H1 (cell line): Measurements from ENCODE around the gene MACROD2. TPM values are rescaled to one million over a fixed set of nuclear protein-coding genes. Genes with fewer than 3 reads are reported as not detected.

ENCODE experiments used
- CTCF ChIA-PET: fragments of 300-600 bp; sonication (Branson Sonifier 250); formaldehyde crosslinking; loops from one replicate; lab custom pipeline; 2021; ENCODE audit not compliant: partially characterized antibody; lab: Charles Lee
- POLR2A ChIA-PET: fragments of 300-600 bp; sonication (Branson Sonifier 250); formaldehyde crosslinking; loops from one replicate; lab custom pipeline; 2021; ENCODE audit warnings: inconsistent platforms; ENCODE audit not compliant: partially characterized antibody; lab: Charles Lee
- DNase-seq, 2 experiments: peaks; one replicate each; pipeline versions ENCODE4 v3.0.0 to v3.0.0-alpha.2; 2010 to 2022; ENCODE audit warnings: low spot score in 2 of 2, low read depth in 1 of 2, mixed read lengths in 1 of 2
- FAIRE-seq: peaks from 2 replicates; lab custom pipeline; 2011; peaks lifted over from hg19 to GRCh38; lab: Jason Lieb, UNC
- H2AFZ ChIP-seq: 2 replicates; pipeline ENCODE4 v1.8.1; 2012; ENCODE audit warnings: low read length, inconsistent platforms
- H2AK5ac ChIP-seq: 2 replicates; pipeline ENCODE4 v1.6.1; 2013; ENCODE audit warnings: low read depth, low read length
- H2BK120ac ChIP-seq: replicated peaks from 2 replicates; pipeline ENCODE3; 2013; ENCODE audit warnings: low read depth, low read length, inconsistent platforms
- H2BK12ac ChIP-seq: 2 replicates; pipeline ENCODE4 v1.6.1; 2013; ENCODE audit warnings: low read depth, low read length
- H2BK15ac ChIP-seq: 2 replicates; pipeline ENCODE4 v1.6.1; 2013; ENCODE audit warnings: low read length
- H2BK20ac ChIP-seq: 2 replicates; pipeline ENCODE4 v1.6.1; 2013; ENCODE audit warnings: low read length
- H2BK5ac ChIP-seq: 2 replicates; pipeline ENCODE4 v1.6.1; 2013; ENCODE audit warnings: low read depth, low read length
- H3K14ac ChIP-seq: 2 replicates; pipeline ENCODE4 v1.6.1; 2013; ENCODE audit warnings: inconsistent platforms; ENCODE audit not compliant: insufficient read length
- H3K18ac ChIP-seq: 2 replicates; pipeline ENCODE4 v1.6.1; 2013; ENCODE audit warnings: low read length; ENCODE audit errors: extremely low read depth
- H3K23ac ChIP-seq: 2 replicates; pipeline ENCODE4 v1.6.1; 2013; ENCODE audit warnings: inconsistent platforms; ENCODE audit not compliant: insufficient read length
- H3K23me2 ChIP-seq: 2 replicates; pipeline ENCODE4 v1.6.1; 2013; ENCODE audit warnings: low read depth, low read length
- H3K27ac ChIP-seq: 2 replicates; pipeline ENCODE4 v1.6.1; 2011; ENCODE audit warnings: low read depth, low read length, inconsistent platforms
- H3K27me3 ChIP-seq, 4 experiments: replicated peaks in 1 of 4; 1 replicate in 1 of 4; 2 replicates in 3 of 4; pipeline versions ENCODE4 v1.6.1 to v1.8.1; 2011 to 2013; ENCODE audit warnings: low read length in 3 of 4, mild to moderate bottlenecking in 3 of 4, inconsistent platforms in 2 of 4, mixed read lengths in 2 of 4, moderate library complexity in 1 of 4; ENCODE audit not compliant: control insufficient read depth in 3 of 4, insufficient read depth in 3 of 4; ENCODE audit errors: extremely low read depth in 1 of 4
- H3K36me3 ChIP-seq, 4 experiments: 2 replicates each; pipeline versions ENCODE4 v1.6.1 to v1.8.1; 2011 to 2013; ENCODE audit warnings: mild to moderate bottlenecking in 4 of 4, low read length in 3 of 4, moderate library complexity in 2 of 4, control low read depth in 1 of 4, inconsistent platforms in 1 of 4; ENCODE audit not compliant: insufficient read depth in 4 of 4, control insufficient read depth in 2 of 4
- H3K4ac ChIP-seq: replicated peaks from 2 replicates; pipeline ENCODE3; 2013; ENCODE audit warnings: low read length, low read depth, mixed read lengths, inconsistent platforms; ENCODE audit not compliant: insufficient read length
- H3K4me1 ChIP-seq, 4 experiments: replicated peaks in 1 of 4; 1 replicate in 1 of 4; 2 replicates in 3 of 4; pipeline versions ENCODE4 v1.6.1 to v1.8.1; 2011 to 2013; ENCODE audit warnings: low read length in 3 of 4, inconsistent platforms in 2 of 4, mixed read lengths in 1 of 4; ENCODE audit not compliant: insufficient read depth in 4 of 4, control insufficient read depth in 3 of 4
- H3K4me2 ChIP-seq, 2 experiments: 2 replicates each; pipeline versions ENCODE4 v1.6.1 to v1.8.1; 2011 to 2013; ENCODE audit warnings: low read depth in 2 of 2, low read length in 2 of 2, control low read depth in 1 of 2, inconsistent platforms in 1 of 2, mild to moderate bottlenecking in 1 of 2; ENCODE audit not compliant: insufficient read depth in 1 of 2
- H3K4me3 ChIP-seq, 4 experiments: fragments of 200-600, 300-600 bp in 1 of 4; sonication (generic), shearing (Covaris generic), sonication (Bioruptor Twin) in 1 of 4; 2 replicates each; pipeline versions ENCODE4 v1.5.1 to v1.8.1; 2011 to 2016; ENCODE audit warnings: low read length in 4 of 4, low read depth in 3 of 4, control low read depth in 2 of 4, inconsistent platforms in 2 of 4, mild to moderate bottlenecking in 2 of 4, mixed read lengths in 1 of 4, moderate library complexity in 1 of 4; ENCODE audit not compliant: insufficient read depth in 2 of 4; ENCODE audit errors: extremely low read depth in 1 of 4
- H3K56ac ChIP-seq: replicated peaks from 2 replicates; pipeline ENCODE3; 2013; ENCODE audit warnings: low read depth, mild to moderate bottlenecking, mixed read lengths, low read length, inconsistent platforms; ENCODE audit not compliant: insufficient read length
- H3K79me1 ChIP-seq: 2 replicates; pipeline ENCODE4 v1.6.1; 2013; ENCODE audit warnings: low read depth, low read length, control low read depth
- H3K79me2 ChIP-seq, 2 experiments: 2 replicates each; pipeline versions ENCODE4 v1.6.1 to v1.8.1; 2012 to 2013; ENCODE audit warnings: low read length in 2 of 2, mild to moderate bottlenecking in 2 of 2, inconsistent platforms in 1 of 2; ENCODE audit not compliant: insufficient read depth in 2 of 2, control insufficient read depth in 1 of 2
- H3K9ac ChIP-seq, 4 experiments: replicated peaks in 1 of 4; 1 replicate in 1 of 4; 2 replicates in 3 of 4; pipeline versions ENCODE4 v1.6.1 to v1.8.1; 2011 to 2013; ENCODE audit warnings: low read depth in 3 of 4, low read length in 3 of 4, control low read depth in 2 of 4, mild to moderate bottlenecking in 2 of 4, moderate library complexity in 2 of 4, inconsistent platforms in 1 of 4; ENCODE audit errors: extremely low read depth in 1 of 4
- H3K9me3 ChIP-seq, 2 experiments: 2 replicates each; pipeline versions ENCODE4 v1.6.1 to v1.8.1; 2012 to 2013; ENCODE audit warnings: mild to moderate bottlenecking in 2 of 2, moderate library complexity in 2 of 2, control low read depth in 1 of 2, inconsistent platforms in 1 of 2, low read depth in 1 of 2, low read length in 1 of 2, mixed read lengths in 1 of 2; ENCODE audit not compliant: insufficient read depth in 2 of 2
- H4K20me1 ChIP-seq, 2 experiments: replicated peaks in 1 of 2; 2 replicates each; pipeline versions ENCODE3 to v1.8.1; 2011 to 2013; ENCODE audit warnings: inconsistent platforms in 2 of 2, low read length in 2 of 2, mild to moderate bottlenecking in 1 of 2; ENCODE audit not compliant: insufficient read depth in 2 of 2, control insufficient read depth in 1 of 2
- H4K5ac ChIP-seq: 2 replicates; pipeline ENCODE4 v1.6.1; 2013; ENCODE audit warnings: low read length, low read depth, mixed read lengths, inconsistent platforms; ENCODE audit not compliant: insufficient read length
- H4K8ac ChIP-seq: 2 replicates; pipeline ENCODE4 v1.8.0; 2013; ENCODE audit warnings: mild to moderate bottlenecking, moderate library complexity, low read length, inconsistent platforms; ENCODE audit not compliant: insufficient read depth; ENCODE audit errors: extremely low read depth
- H4K91ac ChIP-seq: replicated peaks from 2 replicates; pipeline ENCODE3; 2013; ENCODE audit warnings: low read length, mixed read lengths, inconsistent platforms; ENCODE audit not compliant: insufficient read length
- CTCF ChIP-seq, 3 experiments: IDR thresholded peaks; 1 replicate in 2 of 3; 2 replicates in 1 of 3; pipeline versions ENCODE4 v1.5.1 to v1.6.1; 2011; ENCODE audit warnings: low read length in 3 of 3, mild to moderate bottlenecking in 3 of 3, inconsistent platforms in 2 of 3, low read depth in 1 of 3, moderate library complexity in 1 of 3; ENCODE audit not compliant: insufficient read depth in 1 of 3; ENCODE audit errors: control extremely low read depth in 1 of 3
- JUN ChIP-seq: IDR thresholded peaks from 2 replicates; pipeline ENCODE4 v1.6.1; 2011; ENCODE audit warnings: low read depth, mild to moderate bottlenecking, improper control_type of control experiment, low read length
- MAFK ChIP-seq: IDR thresholded peaks from 2 replicates; pipeline ENCODE4 v1.6.1; 2012; ENCODE audit warnings: low read depth, mild to moderate bottlenecking, improper control_type of control experiment, low read length
- NRF1 ChIP-seq: IDR thresholded peaks from 2 replicates; pipeline ENCODE4 v1.6.1; 2011; ENCODE audit warnings: mild to moderate bottlenecking, low read depth, low read length, improper control_type of control experiment
- RAD21 ChIP-seq, 2 experiments: IDR thresholded peaks in 1 of 2; conservative IDR thresholded peaks in 1 of 2; 2 replicates each; pipeline ENCODE4 v1.6.1; 2011; ENCODE audit warnings: low read depth in 2 of 2, low read length in 2 of 2, improper control_type of control experiment in 1 of 2, inconsistent platforms in 1 of 2, mild to moderate bottlenecking in 1 of 2, moderate library complexity in 1 of 2
- RXRA ChIP-seq: IDR thresholded peaks from 2 replicates; pipeline ENCODE4 v1.6.1; 2011; ENCODE audit warnings: low read depth, mild to moderate bottlenecking, low read length, moderate library complexity; ENCODE audit not compliant: insufficient read depth
- SAP30 ChIP-seq: fragments of 300-600 bp; sonication (generic); IDR thresholded peaks from 2 replicates; pipeline ENCODE4 v1.7.1; 2012; ENCODE audit warnings: low read length, moderate library complexity, mild to moderate bottlenecking, inconsistent platforms; ENCODE audit not compliant: insufficient read depth, insufficient replicate concordance
- SP1 ChIP-seq: IDR thresholded peaks from 2 replicates; pipeline ENCODE4 v1.6.1; 2011; ENCODE audit warnings: low read depth, low read length
- SUZ12 ChIP-seq: fragments of 200-600 bp; sonication (generic); IDR thresholded peaks from 2 replicates; pipeline ENCODE4 v1.6.1; 2012; ENCODE audit warnings: mild to moderate bottlenecking, inconsistent platforms, low read length, moderate library complexity, mixed read lengths
- TBP ChIP-seq: IDR thresholded peaks from 2 replicates; pipeline ENCODE4 v1.6.1; 2011; ENCODE audit warnings: low read depth, low read length, improper control_type of control experiment
- WGBS, 2 experiments: shearing (Covaris generic) in 1 of 2; methylation state at CpG; one replicate each; pipeline versions ENCODE4 v1.1.6 to v1.1.7; 2013 to 2015; ENCODE audit warnings: low lambda C conversion rate in 2 of 2, mixed read lengths in 2 of 2, inconsistent platforms in 1 of 2, low coverage in 1 of 2, missing lambda C conversion rate in 1 of 2; ENCODE audit not compliant: insufficient replicate concordance in 2 of 2, insufficient coverage in 1 of 2, insufficient read length in 1 of 2; ENCODE audit errors: extremely low coverage in 1 of 2, missing lambda C conversion rate in 1 of 2; 5-methylcytosine and 5-hydroxymethylcytosine counted together
- polyA plus RNA-seq, 7 experiments: library from polyadenylated mRNA; depleted of rRNA in 3 of 7; stranded (reverse) in 5 of 7; unstranded in 2 of 7; fragments of >200 nt in 5 of 7; fragments of 200-250 nt in 2 of 7; gene quantifications; 1 replicate in 5 of 7; 2 replicates in 1 of 7; 4 replicates in 1 of 7; pipeline versions ENCODE4 v1.2.1 to v1.2.3, GENCODE V29; 2011 to 2013; ENCODE audit warnings: missing spikeins in 2 of 7, mixed read lengths in 2 of 7
- total RNA-seq: library from RNA; stranded (reverse); fragmentation: NEBNext Ultra II Directional; extraction: Animal tissue kit (Norgen Biotek cat#: 25700); gene quantifications from 2 replicates; pipeline ENCODE4 v1.2.1, GENCODE V29; 2021

MACROD2 gene
- total and polyA plus RNA-seq, 2 of the 8 experiments (the other 6 are each of a cell fraction or from before 2014, with no cell fraction given): 0.70 to 3.9 TPM

- Histone ChIP-seq H2BK12ac (no peak overlapping the region), H3K79me2 (no peaks in the 10 kb centered on the region), H3K9ac (no peak overlapping the region), H3K18ac (no peak overlapping the region), H3K9me3 (no peaks in the 10 kb centered on the region), H3K27ac (no peak overlapping the region), H3K14ac (no peak overlapping the region), H2AK5ac (no peak overlapping the region), H3K23ac (no peak overlapping the region), H2BK5ac (no peak overlapping the region), H4K91ac (no peak overlapping the region), H3K79me1 (no peaks in the 10 kb centered on the region), H4K8ac (no peak overlapping the region), H4K20me1 (no peaks in the 10 kb centered on the region), H3K4ac (no peak overlapping the region), H2BK15ac (no peak overlapping the region), H4K5ac (no peak overlapping the region), H2BK20ac (no peak overlapping the region), H2AFZ (no peak overlapping the region), H3K56ac (no peak overlapping the region), H3K4me1 (no peaks in the 10 kb centered on the region), H3K4me3 (no peak overlapping the region), H2BK120ac (no peak overlapping the region), H3K36me3 (no peaks in the 10 kb centered on the region), H3K4me2 (no peak overlapping the region), H3K23me2 (no peaks in the 10 kb centered on the region), H3K27me3 (no peaks in the 10 kb centered on the region)
- no peak for FAIRE-seq
- no peak for DNase-seq
- WGBS, 2 experiments: 44 to 88% methylated on average over 1 to 2 of the region's 2 CpGs
- ChIA-PET POLR2A (no interaction called here), CTCF (interaction anchor here (0.6 to 1.4 kb wide), 3 partner anchors 14 to 18 kb away, joined by 3 to 6 read pairs (median 3); no protein-coding TSS in a partner anchor)
- no peak for TF ChIP-seq RXRA
- TF ChIP-seq NRF1: no peak
- TF ChIP-seq RAD21 (IDR thresholded peaks at IDR 0.05 in 1 of 2, conservative IDR thresholded peaks at IDR 0.05 in 1 of 2; ENCODE audit: low read depth in 2 of 2, low read length in 2 of 2): peak; percentile 51 to 55
- no peak for TF ChIP-seq SUZ12
- peak in 2 of 3 experiments; percentile 19 to 39; a peak in 2 of 4 replicates for TF ChIP-seq CTCF (IDR thresholded peaks at IDR 0.05; ENCODE audit: control extremely low read depth in 1 of 3, insufficient read depth in 1 of 3, low read depth in 1 of 3, low read length in 3 of 3)
- no peak for TF ChIP-seq TBP
- TF ChIP-seq SAP30: no peak
- no peak for TF ChIP-seq MAFK
- TF ChIP-seq SP1: no peak
- TF ChIP-seq JUN: no peak
These were observed 1382.8 kb downstream of the MACROD2 start for GRCh38 chr20:15378151-15378550.
